HG02885 (cell line): ENCODE results near the gene PREB.
A peak's percentile ranks its signal among the peaks of the same experiment; 100 is the strongest.
"Not testable (repeated sequence)": the region's sequence is repeated elsewhere in the genome, so short reads cannot be mapped to it uniquely, and the experiment has no call there.

Experiments used
- ATAC-seq: cut with Tn5 transposase; IDR thresholded peaks from one replicate; pipeline ENCODE4 v1.9.1; 2021; ENCODE audit warnings: mild to moderate bottlenecking; ENCODE audit not compliant: unreplicated experiment, poor library complexity

PREB gene

DNA sequence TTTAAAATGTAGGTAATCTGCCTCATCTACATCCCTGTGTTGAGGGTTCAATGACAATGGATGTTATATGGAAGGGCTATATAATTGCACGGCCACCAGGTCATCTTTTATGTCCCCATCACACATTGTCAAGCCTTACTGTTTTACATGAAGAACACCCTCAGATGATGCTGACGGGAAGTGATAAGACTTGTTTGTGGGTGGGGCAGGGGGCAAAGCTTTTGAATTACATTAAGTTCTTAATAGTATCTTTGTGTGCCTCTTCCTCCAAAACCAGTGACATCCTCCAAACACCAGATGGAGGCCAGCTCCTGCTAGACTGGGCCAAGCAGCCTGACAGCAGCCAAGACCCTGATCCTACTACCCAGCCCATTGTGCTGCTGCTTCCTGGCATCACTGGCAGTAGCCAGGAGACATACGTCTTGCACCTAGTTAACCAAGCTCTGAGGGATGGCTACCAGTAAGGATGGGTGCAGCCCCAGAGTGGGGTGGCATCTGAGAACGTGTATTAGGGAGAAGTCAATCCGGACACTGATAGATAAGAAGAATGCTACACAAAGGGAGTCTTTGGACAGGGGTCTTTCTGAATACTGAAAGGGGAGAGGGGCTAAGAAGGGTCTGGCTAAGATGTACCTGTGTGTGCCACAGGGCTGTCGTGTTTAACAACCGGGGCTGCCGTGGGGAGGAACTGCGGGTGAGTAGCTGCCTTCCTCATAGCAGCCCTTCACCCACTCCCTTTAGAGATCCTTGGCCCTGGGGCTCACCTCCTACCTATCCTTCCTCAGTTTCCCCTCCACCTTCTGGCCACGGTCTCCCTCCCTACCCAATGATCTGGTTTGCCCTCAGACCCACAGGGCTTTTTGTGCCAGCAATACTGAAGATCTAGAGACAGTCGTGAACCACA, 5.5 kb downstream of the PREB start:
- no peak for ATAC-seq

DNA sequence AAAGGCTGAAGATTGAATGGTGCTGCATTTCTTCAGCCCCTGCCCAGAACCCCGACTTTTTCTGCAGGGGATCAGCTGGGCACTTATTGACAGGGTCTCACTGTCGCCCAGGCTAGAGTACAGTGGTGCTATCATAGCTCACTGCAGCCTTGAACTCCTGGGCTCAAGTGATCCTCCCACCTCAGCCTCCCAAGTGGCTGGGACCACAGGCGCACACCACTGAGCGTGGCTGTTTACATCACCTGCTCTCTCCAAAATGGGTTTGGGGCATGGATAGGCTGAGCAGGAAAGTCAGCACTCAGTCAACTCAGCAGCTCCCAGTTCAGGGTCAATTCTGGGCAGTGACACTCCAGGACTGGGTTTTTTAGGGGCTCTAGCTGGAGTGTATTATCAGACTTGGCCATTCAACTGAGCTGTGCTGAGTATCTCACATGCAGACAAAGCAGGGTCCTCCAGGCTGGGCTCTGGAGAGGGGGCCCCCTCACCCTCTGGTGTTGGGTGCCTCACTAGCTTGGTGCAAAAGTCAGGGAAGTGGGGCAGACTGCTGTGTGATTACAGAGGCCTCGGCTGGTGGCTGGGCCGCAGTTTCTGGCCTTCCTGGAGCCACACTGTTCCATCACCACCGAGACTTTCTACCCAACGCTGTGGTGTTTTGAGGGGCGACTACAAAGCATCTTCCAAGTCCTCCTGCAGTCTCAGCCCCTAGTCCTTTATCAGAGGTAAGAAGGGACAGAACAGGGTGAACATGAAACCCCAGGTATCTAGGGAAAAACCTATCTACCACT, 6.4 kb downstream of the PREB start:
- no peak for ATAC-seq

DNA sequence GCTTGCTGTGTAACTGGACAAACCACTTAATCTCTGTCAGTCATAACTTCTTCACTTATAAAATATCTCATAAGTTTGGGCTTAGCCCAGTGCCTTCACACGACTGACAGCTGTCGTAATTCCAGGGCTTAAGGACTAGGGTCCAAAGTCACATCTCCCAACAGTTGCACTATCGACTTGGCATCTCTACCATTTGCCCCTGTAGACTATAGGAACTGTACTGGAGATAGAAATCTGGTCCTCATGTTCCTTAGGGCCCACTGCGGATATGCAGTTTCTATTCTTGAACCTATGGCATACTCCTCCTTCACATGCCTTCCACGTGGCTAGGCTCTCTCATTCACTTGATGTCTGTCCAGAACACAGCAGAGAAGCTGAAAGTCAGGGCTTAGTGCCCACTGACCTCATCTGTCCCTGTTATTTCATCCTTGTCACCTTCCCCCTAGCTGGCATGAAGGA, 8.2 kb downstream of the PREB start:
- no peak for ATAC-seq

DNA sequence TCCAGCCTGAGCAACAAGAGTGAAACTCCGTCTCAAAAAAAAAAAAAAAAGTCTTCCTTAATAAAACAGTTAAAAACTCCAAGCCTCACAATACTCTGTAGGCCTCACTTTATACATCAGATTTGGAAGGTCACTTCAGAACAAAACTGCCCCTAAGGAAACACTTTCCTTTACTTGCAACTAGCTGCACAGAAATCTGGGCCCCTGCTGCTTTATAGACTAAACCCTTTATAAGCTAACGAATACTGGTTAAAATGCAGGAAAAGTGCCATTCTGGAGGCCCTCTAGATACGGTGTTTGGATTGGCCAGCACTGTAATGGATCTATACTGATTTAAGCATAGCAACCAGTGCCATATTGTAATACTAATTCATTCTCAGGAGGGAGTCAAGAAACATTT, 9.3 kb downstream of the PREB start:
- no peak for ATAC-seq

DNA sequence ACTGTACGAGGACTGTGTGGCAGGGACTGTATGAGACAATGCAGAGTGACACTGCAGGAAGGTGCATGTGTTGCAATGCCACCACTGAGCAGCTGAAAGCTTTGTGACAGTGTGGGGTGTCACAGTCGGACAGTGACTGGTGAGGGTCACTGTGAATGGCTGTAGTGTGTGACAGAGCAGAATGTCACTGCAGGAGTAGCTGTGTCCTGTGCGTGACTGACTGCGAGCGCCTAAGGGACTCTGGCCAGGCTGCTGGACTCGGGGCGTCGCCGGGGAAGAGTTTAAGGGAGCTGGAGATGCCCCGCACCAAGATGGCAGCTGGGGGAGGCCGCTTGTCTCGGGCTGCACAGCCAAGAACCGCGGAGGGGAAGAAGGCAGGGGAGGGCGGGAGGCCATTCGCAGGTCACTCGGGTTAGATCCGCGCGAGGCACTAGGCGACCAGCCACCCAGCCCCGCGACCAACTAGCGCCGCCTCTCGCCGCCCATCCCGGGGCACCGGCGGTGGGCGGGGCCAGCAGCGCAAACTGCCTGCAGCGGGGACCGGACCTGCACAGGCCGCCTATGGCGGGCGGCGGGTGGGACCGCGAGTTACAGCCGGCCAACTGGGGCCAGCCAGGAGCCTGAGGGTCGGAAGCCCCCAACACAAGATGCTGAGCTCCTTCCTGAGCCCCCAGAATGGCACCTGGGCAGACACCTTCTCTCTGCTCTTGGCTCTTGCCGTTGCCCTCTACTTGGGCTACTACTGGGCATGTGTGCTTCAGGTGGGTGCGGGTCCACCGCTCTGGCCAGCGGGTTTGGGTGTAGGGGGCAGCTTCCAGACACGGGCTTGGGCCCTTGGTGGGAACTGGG, 10.9 kb downstream of the PREB start, which contains the start of gene ABHD1:
Gene ABHD1 (plus strand): TSS at position 514 of the 849 bp plus-strand sequence. CDS start 134 bp downstream, at position 648.
- ATAC-seq = peak; percentile 73

DNA sequence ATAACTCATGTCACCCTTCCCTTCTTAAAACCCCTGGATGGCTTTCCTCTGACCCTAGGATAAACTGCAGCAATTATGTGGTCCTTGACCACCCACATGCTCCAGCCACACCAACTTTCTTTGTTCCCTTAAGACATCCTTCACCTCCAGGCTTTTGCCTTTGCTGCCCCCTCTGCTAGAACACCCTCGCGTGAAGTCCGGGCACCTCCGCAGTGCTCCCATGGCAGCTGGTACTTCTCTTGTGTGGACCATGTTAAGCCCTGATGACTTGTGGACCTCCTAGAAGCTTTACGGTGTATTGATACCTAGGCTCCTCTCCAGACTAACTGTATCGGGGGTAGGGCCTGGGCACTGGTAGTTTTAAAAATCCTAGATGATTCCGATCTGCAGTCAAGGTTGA, 11.6 kb downstream of the PREB start:
- ATAC-seq = no peak

DNA sequence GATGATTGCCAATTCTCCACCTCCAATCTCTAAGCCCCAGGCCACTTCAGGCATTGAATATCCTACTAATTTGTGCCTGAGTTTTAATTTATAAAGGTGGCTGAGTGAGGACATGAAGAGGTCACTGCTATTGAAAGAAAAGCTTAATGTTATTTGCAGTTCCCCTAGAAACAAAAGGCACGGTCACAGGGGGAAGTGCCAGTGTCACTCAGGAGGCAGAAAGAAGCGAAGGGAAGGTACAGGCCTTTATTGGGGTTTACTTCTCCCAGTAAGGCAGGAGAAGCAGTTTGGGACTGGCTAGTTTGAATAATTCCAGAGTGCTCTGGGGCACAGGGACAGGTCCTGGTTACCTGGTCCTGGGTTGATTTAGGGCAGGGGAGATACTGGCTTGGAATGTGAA, 12.5 kb downstream of the PREB start:
- ATAC-seq = no peak

DNA sequence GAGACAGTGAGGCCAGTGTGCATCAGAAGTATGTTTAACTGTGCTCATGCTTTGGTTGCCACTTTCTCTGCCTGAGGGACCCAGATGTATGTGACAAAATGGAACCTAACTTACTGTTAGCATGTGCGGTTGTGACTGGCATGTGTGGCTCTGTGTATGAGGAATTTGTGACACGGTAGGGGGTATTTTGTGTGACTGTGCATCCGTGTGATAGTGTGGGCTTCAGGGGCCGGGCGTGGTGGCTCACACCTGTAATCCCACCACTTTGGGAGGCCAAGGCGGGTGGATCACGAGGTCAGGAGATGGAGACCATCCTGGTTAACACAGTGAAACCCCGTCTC, 15.1 kb downstream of the PREB start:
- ATAC-seq = not testable (repeated sequence)

DNA sequence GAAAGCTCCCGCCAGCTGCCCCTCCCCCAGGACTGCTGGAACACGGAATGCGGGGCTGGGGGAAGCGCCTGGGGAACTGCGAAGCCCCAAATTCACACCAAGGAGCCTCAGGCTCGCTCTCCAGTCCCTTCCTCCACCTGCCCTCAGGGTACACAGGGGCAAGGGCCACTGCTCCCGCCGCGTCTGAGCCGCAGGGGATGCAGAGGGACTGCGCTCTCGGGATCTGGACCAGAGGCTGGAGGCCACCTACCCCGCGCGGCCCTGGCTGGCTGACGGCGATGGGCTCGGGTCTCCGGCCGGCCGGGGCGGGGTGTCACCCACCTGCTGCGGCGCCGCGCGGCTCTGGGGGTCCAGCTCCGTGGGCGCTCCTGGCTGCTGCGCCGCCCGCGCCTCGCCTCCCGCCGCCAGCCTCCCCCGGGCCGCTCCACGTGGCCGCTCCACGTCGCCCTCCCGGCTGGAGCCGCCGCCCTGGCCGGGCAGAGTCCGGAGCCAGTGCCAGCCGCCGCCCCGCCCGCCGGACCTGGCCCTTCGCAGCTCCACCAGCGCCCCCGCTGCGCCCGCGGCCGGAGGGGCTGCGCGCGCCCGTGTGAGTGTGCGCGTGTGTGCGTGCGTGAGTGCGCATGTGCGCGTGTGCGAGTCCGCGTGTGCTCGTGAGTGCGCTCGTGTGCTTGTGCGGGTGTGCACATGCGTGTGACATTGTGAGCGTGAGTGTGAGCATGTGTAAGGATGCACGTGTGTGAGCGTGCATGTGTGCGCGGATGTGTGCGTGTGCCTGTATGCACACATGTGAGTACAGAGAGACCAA, 15.7 kb downstream of the PREB start, which contains the start of gene CGREF1:
Gene CGREF1 (minus strand): TSS at position 604 of the 805 bp plus-strand sequence. CDS start 14,762 bp downstream, outside the sequence.
- ATAC-seq = no peak

DNA sequence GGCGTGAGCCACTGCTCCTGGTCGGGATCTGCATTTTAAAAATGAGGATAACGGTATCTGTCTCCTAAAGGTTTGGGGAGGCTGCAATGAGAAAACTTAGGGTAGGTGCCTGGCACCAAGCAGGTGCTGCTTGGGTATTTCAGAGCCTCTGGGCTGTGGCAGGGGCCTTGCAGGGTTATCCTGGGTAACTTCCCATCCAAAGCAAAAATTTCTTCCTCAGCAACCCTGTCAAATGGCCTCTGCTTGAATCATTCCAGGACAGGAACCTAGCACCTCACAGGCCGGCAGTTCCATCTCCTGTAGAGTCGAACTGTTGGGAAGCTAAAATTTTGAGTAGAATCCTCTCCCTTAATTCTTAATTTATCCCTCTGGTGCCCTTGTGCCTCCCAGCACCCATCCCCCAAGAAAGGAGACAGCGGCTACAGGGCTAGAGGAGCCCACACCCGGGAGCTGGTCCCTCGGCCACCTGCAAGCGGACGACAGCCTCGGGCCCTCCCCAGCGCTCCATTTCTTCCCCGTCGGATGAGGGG, 16.4 kb downstream of the PREB start:
- no peak for ATAC-seq

DNA sequence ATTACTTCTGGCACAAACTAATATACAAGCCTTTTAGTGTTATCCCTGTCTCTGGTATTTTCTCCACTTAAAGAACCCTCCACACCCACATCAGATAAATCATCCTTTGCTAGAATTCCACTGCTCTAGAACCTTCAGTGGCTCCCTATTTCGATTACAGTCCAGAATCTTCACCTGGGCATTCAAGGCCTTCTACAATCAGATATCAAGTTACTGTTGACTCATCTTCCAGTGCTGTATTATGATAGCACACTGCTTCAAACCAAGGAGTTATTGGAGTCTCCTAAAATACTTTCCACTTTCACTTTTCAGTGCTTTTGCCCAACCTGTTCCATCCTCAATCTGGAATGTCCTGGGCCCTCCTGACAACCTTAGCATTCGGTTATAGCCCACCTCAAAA, 18.9 kb downstream of the PREB start:
- ATAC-seq = no peak

DNA sequence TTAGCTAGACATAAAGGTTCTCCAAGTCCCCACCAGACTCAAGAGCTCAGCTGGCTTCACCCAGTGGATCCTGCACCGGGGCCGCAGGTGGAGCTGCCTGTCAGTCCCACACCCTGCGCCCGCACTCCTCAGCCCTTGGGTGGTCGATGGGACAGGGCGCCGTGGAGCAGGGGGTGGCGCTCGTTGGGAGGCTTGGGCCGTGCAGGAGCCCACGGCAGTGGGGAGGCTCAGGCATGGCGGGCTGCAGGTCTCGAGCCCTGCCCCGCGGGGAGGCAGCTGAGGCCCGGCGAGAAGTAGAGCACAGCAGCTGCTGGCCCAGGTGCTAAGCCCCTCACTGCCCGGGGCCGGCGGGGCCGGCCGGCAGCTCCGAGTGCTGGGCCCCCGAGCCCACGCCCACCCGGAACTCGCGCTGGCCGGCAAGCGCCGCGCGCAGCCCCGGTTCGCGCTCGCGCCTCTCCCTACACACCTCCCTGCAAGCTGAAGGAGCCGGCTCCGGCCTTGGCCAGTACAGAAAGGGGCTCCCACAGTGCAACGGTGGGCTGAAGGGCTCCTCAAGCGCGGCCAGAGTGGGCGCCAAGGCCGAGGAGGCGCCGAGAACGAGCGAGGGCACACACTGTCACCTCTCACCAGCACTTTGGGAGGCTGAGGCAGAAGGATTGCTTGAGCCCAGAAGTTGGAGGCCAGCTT, 22.9 kb downstream of the PREB start:
- ATAC-seq = not testable (repeated sequence)

DNA sequence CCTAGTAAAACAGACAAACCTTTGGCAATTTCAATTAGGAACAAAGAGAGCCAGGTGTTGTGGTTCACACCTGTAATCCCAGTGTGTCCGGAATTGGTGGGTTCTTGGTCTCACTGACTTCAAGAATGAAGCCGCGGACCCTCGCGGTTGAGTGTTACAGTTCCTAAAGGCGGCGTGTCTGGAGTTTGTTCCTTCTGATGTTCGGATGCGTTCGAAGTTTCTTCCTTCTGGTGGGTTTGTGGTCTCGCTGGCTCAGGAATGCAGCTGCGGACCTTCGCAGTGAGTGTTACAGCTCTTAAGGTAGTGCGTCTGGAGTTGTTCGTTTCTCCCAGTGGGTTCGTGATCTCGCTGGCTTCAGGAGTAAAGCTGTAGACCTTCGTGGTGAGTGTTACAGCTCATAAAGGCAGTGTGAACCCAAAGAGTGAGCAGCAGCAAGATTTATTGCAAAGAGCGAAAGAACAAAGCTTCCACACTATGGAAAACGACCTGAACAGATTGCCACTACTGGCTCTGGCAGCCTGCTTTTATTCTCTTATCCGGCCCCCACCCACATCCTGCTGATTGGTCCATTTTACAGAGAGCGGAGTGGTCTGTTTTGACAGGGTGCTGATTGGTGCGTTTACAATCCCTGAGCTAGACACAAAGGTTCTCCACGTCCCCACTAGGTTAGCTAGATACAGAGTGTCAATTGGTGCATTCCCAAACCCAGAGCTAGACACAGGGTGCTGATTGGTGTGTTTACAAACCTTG, 23.7 kb downstream of the PREB start:
- not testable (repeated sequence) for ATAC-seq

DNA sequence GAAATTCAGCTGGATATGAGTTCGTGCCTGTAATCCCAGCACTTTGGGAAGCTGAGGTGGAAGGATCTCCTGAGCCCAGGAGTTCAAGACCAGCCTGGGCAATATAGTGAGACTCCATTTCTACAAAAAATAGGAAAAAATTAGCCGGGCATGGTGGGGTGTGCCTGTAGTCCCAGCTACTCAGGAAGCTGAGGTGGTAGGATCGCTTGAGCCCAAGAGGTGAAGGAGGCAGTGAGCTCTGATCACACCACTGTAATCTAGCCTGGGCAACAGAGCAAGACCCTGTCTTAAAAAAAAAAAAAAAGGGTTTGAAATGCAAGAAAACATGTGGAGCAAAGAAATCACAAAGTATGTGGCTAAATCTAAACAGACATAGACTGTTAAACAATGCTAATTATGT, 25.4 kb downstream of the PREB start:
- no peak for ATAC-seq

DNA sequence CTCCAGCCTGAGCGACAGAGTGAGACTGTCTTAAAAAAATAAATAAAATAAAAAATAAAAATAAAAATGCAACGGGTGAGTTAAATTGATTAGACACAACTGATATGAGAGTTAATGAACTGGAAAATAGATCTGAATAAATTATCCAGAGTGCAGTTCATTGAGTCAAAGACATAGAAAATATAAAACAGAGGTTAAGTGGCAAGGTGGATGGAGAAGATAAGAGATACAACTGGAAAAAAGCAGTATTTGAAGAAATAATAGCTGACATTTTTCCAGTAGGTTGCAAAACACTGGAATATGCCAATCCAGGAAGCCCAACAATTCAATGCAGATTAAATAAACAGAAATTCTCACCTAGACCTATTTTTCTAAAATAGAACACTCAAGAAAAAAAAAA, 26.2 kb downstream of the PREB start:
- no peak for ATAC-seq

DNA sequence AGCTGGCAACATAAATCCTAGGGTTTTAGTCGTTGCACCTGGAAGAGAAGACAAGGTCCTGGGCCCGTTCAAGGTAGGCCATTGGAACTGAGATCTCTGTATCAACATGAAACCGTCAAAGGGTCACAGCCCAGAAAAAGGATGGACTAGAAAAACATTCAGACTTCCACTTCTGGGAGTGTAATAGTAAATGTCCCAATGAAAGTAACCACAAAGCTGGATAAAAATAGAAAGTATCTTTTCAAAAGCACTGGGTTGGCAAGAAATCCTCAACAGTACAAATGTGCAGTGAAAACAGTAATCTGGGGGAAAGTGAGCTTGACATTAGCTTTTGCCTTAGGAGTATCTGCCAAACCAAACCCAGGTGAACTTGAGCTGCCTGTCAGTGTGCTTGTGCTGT, 28.5 kb downstream of the PREB start:
- ATAC-seq = no peak

DNA sequence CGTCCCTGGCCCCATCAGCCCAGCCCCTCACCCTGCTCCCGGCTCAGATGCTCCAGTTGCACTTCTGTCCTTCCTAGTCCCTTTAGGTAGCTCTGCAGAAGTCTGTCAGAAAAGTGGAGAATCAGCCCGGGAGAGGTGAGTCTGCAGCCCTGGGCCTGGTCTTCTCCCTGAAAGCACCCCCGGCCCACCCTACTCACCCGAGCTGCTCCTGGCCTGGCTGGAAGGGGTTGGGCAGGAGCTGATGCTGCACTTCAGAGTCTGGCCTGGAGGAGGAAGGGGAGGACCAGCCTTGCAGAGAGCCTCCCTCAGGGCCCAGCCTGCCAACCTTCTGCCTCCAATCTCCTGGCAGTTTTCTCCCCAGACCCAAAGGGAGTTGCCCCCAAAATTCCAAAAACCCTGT, 32.1 kb downstream of the PREB start:
- no peak for ATAC-seq

DNA sequence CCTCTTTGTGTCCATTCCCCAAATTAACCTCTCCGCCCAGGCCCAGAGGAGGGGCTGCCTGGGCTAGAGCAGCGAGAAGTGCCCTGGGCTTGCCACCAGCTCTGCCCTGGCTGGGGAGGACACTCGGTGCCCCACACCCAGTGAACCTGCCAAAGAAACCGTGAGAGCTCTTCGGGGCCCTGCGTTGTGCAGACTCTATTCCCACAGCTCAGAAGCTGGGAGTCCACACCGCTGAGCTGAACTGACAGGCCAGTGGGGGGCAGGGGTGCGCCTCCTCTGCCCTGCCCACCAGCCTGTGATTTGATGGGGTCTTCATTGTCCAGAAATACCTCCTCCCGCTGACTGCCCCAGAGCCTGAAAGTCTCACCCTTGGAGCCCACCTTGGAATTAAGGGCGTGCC, 34.4 kb downstream of the PREB start:
- no peak for ATAC-seq
